Measurements from ENCODE around the gene ARID3A. TPM values are rescaled to one million over a fixed set of nuclear protein-coding genes. Genes with fewer than 3 reads are reported as not detected.

The ARID3A gene
- total and polyA plus RNA-seq, 7 donors: 1.4 to 11.6 (median 3.7) TPM

DNA sequence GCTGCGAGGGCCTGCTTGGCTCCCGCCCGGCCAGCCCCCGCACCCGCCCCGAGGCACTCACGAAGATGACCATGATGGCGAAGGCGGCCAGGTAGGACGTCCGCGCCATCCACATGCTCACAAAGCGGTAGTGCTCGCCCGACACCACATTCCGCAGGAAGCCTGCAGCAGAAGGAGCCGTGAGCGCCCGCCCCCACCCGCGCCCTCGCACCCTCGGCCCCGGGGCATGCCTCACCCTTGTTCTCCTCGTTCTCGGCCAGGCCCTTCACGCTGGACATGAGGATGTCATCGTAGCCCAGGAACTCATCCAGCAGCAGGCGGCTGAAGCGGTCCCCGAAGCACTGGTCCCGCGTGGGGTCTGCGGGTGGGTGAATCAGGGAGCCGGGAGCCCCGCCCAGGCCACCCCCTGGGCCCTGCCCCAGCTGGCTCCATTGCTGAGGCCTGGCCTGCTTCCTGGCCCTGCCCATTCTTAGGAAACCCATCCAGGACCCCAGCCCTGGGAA, 86.0 kb downstream of the ARID3A start:
- 95 to 97% methylated on average over 36 of the region's 36 CpGs for WGBS, 2 donors
- H3K27ac ChIP-seq: no peak overlapping the region
- intact Hi-C loops (cut with DNase I): no loop called here
- peaks cover 35 to 55% (median 46%) of the 10 kb centered on the region in 4 donors for H3K36me3 ChIP-seq
- no peak overlapping the region for H3K4me3 ChIP-seq
- peaks cover 0 to 42% (median 23%) of the 10 kb centered on the region in 4 donors for H3K4me1 ChIP-seq
- H3K9me3 ChIP-seq: no peaks in the 10 kb centered on the region
- TF ChIP-seq, protein P1, sequence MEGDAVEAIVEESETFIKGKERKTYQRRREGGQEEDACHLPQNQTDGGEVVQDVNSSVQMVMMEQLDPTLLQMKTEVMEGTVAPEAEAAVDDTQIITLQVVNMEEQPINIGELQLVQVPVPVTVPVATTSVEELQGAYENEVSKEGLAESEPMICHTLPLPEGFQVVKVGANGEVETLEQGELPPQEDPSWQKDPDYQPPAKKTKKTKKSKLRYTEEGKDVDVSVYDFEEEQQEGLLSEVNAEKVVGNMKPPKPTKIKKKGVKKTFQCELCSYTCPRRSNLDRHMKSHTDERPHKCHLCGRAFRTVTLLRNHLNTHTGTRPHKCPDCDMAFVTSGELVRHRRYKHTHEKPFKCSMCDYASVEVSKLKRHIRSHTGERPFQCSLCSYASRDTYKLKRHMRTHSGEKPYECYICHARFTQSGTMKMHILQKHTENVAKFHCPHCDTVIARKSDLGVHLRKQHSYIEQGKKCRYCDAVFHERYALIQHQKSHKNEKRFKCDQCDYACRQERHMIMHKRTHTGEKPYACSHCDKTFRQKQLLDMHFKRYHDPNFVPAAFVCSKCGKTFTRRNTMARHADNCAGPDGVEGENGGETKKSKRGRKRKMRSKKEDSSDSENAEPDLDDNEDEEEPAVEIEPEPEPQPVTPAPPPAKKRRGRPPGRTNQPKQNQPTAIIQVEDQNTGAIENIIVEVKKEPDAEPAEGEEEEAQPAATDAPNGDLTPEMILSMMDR (IDR thresholded peaks at IDR 0.05): no peak
- no peak for TF ChIP-seq POLR2AphosphoS5 (IDR thresholded peaks at IDR 0.05)
- TF ChIP-seq EP300 (IDR thresholded peaks at IDR 0.05): no peak
- no peak for TF ChIP-seq POLR2A (IDR thresholded peaks at IDR 0.05)
- no peak for DNase-seq
- H3K27me3 ChIP-seq: no peaks in the 10 kb centered on the region

DNA sequence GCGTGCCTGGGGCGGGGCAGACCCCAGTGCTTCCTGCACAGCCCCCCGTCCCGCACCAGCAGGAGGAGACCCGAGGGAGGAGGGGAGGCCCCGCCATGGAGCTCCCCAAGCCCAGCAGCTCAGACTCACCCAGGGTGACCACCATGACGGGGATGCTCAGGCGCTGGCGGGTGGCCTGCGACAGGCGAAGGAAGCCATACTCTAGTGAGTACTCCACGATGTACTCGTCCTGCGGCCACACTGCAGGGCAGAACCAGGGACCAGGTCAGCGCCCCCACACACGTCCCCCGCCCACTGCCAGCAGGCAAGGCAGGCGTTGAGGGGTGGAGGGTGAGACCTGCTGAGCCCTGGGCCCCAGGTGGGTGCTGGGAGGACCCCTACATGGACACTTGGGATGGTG, 86.5 kb downstream of the ARID3A start:
- intact Hi-C loops (cut with DNase I): no loop called here
- TF ChIP-seq POLR2AphosphoS5 (IDR thresholded peaks at IDR 0.05) (no peak), POLR2A (IDR thresholded peaks at IDR 0.05) (no peak), EP300 (IDR thresholded peaks at IDR 0.05) (no peak)
- TF ChIP-seq, protein P1 (IDR thresholded peaks at IDR 0.05): no peak
- peaks cover 35 to 55% (median 46%) of the 10 kb centered on the region in 4 donors for H3K36me3 ChIP-seq

DNA sequence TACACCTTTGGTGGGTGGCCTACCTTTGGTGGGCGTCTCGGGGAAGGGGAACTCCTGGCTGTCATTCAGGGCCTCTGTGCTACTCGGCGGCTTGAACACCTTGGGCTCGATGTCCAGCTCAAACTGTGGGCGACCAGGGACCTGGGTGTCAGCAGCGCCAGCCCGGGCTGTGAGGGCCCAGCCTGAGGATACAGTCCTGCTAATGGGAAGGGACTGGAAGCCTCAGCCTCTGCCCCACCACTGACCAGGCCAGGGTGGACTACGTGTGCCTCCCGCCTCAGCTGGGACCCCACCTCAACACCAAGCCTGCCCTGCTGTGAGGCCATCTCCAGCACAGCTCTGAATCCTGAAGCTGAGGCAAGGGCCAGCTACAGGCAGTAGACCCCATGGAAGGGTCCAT, 87.4 kb downstream of the ARID3A start:
- Histone ChIP-seq H3K4me3 (no peak overlapping the region), H3K9me3 (no peaks in the 10 kb centered on the region), H3K27me3 (no peaks in the 10 kb centered on the region), H3K27ac (no peak overlapping the region), H3K4me1 (peaks cover 0 to 55% (median 36%) of the 10 kb centered on the region in 4 donors), H3K36me3 (peaks cover 35 to 55% (median 46%) of the 10 kb centered on the region in 4 donors)
- no peak for DNase-seq
- TF ChIP-seq EP300 (IDR thresholded peaks at IDR 0.05) (no peak), POLR2AphosphoS5 (IDR thresholded peaks at IDR 0.05) (no peak)
- TF ChIP-seq, protein P1 (IDR thresholded peaks at IDR 0.05): no peak
- intact Hi-C loops (cut with DNase I): no loop called here
- 94 to 95% methylated on average over 10 of the region's 10 CpGs for WGBS, 2 donors

More for the DNA sequence above, 86.5 kb downstream of the ARID3A start:
- no peaks in the 10 kb centered on the region for H3K9me3 ChIP-seq
- peaks cover 0 to 47% (median 27%) of the 10 kb centered on the region in 4 donors for H3K4me1 ChIP-seq
- no peak for DNase-seq
- no peaks in the 10 kb centered on the region for H3K27me3 ChIP-seq
- H3K4me3 ChIP-seq: no peak overlapping the region
- WGBS, 2 donors: 90 to 95% methylated on average over 18 of the region's 18 CpGs
- no peak overlapping the region for H3K27ac ChIP-seq

DNA sequence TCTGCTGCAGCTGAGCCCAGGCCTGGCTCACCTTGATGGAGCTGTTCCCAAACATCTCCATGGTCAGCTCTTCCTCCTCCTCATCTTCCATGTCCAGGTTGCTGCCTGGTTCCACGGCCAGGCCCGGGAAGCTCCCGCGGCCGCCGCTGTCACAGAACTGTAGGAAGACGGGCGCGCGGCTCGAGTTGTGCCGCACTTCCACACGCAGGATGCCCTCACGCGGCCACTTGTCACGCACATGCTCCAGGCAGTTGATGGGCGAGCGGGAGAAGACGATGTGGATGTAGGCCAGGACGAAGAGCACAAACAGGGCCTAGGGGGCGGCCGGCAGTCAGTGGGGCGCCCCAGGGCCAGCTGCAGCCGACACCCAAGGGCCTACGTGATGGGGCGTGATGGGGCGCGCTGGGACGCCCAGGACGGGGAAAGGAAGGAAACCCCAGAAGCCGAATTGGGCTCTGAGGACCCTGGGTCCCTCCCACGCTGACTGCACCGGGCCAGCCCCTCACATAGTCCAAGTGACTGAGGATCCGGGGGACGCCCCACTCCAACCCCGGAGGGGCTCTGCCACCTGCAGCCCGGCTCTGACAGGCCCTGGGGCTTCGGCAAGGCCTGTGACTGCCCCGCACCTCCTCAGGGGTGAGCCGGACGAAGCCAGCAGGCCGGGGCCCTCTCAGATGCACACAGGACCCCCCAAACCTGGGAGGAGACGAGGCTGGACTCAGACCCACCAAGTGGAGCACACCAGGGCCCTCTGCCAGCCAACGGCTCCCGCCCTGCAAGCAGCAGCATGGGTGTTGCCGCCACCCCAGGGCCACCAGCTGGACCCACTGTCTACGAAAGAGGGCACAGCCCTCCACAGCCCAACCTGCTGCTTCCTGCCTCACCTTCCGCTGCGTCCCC, 88.6 kb downstream of the ARID3A start:
- Histone ChIP-seq H3K36me3 (peaks cover 35 to 52% (median 46%) of the 10 kb centered on the region in 4 donors), H3K4me1 (peaks cover 0 to 67% (median 48%) of the 10 kb centered on the region in 4 donors), H3K9me3 (no peaks in the 10 kb centered on the region), H3K27ac (no peak overlapping the region), H3K27me3 (no peaks in the 10 kb centered on the region), H3K4me3 (no peak overlapping the region)
- intact Hi-C loops (cut with DNase I): no loop called here
- TF ChIP-seq, protein P1 (IDR thresholded peaks at IDR 0.05): no peak
- TF ChIP-seq EP300 (IDR thresholded peaks at IDR 0.05) (no peak), POLR2AphosphoS5 (IDR thresholded peaks at IDR 0.05) (no peak), POLR2A (IDR thresholded peaks at IDR 0.05) (no peak)
- 94 to 96% methylated on average over 49 of the region's 49 CpGs for WGBS, 2 donors
- no peak for DNase-seq

Data from sigmoid colon (tissue), 7 donors.